Fibroblast of mammary gland (primary cell): ENCODE measurements around the gene ANKRD9.

Source experiments
- DNase-seq: peaks from one replicate; pipeline ENCODE4 v3.0.0-alpha.2; 2010; ENCODE audit warnings: low read depth
- H3K4me3 ChIP-seq: 2 replicates; pipeline ENCODE4 v1.5.1; 2011; ENCODE audit warnings: low read depth, mild to moderate bottlenecking, low read length, moderate library complexity; ENCODE audit not compliant: control insufficient read depth
- CTCF ChIP-seq: conservative IDR thresholded peaks from 2 replicates; pipeline ENCODE4 v1.5.1; 2011; ENCODE audit warnings: low read depth, low read length, inconsistent platforms; ENCODE audit not compliant: control insufficient read depth, insufficient read depth

Gene ANKRD9

GRCh38 chr14:102471921-102472790 is 37.4 kb downstream of the ANKRD9 start:
- no peak overlapping the region for H3K4me3 ChIP-seq
- no peak for DNase-seq
- TF ChIP-seq CTCF = no peak

GRCh38 chr14:102469261-102469660 is 40.3 kb downstream of the ANKRD9 start:
- DNase-seq = no peak
- no peak for TF ChIP-seq CTCF
- no peak overlapping the region for H3K4me3 ChIP-seq

GRCh38 chr14:102464846-102465341 is 44.7 kb downstream of the ANKRD9 start:
- H3K4me3 ChIP-seq = no peak overlapping the region
- TF ChIP-seq CTCF = no peak
- no peak for DNase-seq

- no peak for TF ChIP-seq CTCF
- no peak for DNase-seq
- no peak overlapping the region for H3K4me3 ChIP-seq
Observed at GRCh38 chr14:102464006-102464405, 45.6 kb downstream of the ANKRD9 start.

- TF ChIP-seq CTCF = no peak
- DNase-seq = no peak
- no peak overlapping the region for H3K4me3 ChIP-seq
Observed at GRCh38 chr14:102462391-102462790, 47.2 kb downstream of the ANKRD9 start.

- DNase-seq = no peak
- TF ChIP-seq CTCF = no peak
- H3K4me3 ChIP-seq = no peak overlapping the region
Observed at GRCh38 chr14:102461490-102462338, 47.9 kb downstream of the ANKRD9 start.
